HG03460 (cell line): ENCODE data around the gene WFS1.

Experiments
- ATAC-seq: cut with Tn5 transposase; IDR thresholded peaks from one replicate; pipeline ENCODE4 v1.9.1; 2021; ENCODE audit not compliant: unreplicated experiment

Gene WFS1

GRCh38 chr4:6336166-6336565 is 66.5 kb downstream of the WFS1 start:
- ATAC-seq = no peak

DNA sequence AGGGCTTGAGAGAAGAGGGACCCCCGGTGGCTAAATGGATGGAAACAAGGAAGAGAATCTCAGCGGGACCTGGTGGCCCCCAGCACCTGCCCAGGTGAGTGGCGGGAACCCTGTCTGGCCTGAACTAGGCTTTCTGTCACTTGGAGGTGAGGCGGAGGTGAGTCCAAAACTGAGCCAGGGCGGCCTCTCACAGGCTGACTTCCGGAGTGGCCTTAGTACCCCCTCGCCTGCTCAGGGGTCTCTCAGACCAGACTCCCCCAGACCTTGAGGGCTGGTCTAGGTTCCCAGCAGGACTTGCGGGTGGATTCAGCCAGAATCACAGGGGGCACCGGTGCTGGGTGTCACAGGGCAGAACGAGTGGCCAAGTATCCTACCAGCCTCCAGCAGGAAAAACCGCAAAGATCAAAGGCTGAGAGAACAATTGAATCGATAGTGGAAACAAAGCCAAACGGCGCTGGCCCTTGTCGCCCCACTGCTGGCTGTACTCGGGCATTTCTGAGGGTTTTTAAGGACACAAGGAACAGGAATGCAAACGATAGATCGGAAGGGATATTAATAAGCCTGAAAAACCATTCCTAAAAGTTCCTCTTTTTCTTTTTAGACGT is 67.8 kb downstream of the WFS1 start:
- ATAC-seq = no peak

DNA sequence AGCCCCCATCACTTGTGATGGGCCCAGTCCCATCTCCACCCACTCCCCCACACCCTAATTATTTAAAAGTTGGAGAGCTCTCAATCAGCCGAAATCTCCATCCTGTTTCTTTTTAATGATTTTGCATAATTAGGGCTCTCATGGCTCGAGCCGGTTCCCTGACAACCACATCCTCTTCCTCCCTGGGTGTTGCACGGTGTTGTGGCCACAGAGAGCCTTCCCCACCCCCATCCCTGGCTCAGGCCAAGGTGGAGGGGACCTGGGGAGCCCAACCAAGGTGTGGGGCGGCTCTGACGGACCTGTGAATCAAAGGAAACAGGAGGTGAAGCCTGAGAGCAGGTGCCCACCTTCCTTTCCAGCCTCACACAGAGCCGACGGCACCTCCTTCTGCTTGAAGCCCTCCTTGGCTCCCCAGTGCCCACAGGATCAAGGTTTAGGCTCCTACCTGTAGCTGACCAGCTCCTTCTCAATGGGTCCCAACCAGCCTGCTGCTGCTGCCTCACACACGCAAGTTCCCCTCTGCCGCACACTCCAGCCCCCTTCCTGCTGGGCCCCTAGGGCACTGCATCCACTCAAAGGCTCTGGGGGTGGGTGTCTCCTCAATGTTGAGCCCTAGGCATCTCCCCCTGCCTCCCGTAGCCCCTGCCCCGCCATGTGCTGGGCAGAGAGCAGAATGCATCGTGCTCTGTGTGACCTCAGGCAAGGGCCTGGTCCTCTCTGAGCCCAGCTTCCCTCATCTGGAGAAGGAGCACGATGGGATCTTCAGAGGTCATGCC is 68.7 kb downstream of the WFS1 start:
- no peak for ATAC-seq

- no peak for ATAC-seq
Measured at GRCh38 chr4:6338951-6339817, 69.5 kb downstream of the WFS1 start.

GRCh38 chr4:6339818-6340445 is 70.3 kb downstream of the WFS1 start:
- ATAC-seq = no peak

GRCh38 chr4:6340446-6341015 is 70.9 kb downstream of the WFS1 start:
- no peak for ATAC-seq

GRCh38 chr4:6341696-6342095 is 72.0 kb downstream of the WFS1 start:
- ATAC-seq = no peak

- ATAC-seq = no peak
Measured at GRCh38 chr4:6342530-6343293, 73.1 kb downstream of the WFS1 start.

GRCh38 chr4:6343939-6344408 is 74.3 kb downstream of the WFS1 start:
- no peak for ATAC-seq

DNA sequence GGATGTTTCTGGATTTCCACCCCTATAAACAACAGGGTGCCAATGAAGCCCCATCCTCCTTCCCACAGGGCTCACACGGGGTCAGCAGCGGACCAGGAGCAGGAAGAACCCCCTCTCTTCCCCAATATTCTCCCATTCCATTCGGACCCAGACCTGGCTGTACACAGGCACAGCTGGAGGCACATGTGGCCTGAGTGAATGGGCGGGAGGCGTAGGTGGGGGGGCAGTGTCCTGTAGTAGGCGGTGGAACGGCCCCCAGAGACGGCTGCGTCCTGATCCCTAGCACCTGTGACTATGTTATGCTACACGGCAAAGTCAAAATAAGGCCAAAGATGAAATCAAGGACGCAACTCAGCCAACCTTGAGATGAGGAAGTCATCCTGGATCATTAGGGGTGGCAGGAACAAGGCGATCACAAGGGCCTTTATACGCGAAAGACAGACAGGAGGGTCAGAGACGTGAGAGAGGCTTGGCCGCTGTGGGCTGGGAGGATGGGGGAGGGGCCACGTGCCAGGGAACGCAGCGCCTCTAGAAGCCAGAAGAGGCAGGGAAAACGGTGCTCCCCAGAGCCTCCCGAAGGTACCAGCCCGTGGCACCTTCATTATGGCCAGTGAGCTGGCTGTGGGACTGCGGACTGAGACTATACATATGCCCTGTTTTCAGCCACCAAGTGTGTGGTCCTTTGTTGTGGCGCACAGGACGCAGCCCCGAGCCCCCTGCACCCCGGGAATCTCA is 75.6 kb downstream of the WFS1 start:
- no peak for ATAC-seq

- no peak for ATAC-seq
Measured at GRCh38 chr4:6345866-6346265, 76.2 kb downstream of the WFS1 start.

DNA sequence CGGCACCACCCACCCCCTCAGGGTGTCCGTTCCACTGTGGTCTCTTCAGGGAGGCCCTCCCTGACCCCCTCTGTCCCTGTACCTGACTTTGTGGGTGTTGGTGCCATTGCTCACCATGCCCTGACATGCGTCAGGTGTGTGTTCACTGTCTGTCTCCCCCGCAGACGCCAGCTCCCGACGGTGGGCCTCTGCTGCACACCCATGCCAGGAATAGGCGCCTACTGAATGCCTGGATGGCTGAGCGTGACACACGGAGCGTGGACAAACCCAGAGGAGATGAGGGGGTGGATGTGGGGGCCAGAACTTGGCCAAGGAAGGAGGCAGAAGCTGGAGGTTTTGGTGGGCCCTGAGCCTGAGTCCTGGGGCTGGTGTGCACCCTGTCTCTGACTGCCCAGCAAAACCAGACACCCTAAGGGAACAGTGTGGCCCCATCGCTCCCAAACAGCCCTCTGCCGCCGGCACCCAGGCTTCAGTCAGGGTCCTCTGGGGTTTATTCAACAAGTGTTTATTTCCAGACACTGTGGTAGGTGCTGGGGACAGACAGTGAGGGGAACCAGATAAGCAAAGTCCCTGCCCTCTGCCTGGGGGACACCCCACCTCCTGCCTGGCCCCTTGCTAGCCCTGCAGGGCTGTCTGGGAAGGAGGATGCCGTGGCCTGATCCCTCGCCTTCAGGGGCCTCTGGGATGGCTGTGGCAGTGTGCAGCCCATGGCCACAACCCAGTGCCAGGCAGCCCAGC is 76.9 kb downstream of the WFS1 start:
- ATAC-seq = no peak

- no peak for ATAC-seq
Measured at GRCh38 chr4:6347511-6348045, 77.9 kb downstream of the WFS1 start.

DNA sequence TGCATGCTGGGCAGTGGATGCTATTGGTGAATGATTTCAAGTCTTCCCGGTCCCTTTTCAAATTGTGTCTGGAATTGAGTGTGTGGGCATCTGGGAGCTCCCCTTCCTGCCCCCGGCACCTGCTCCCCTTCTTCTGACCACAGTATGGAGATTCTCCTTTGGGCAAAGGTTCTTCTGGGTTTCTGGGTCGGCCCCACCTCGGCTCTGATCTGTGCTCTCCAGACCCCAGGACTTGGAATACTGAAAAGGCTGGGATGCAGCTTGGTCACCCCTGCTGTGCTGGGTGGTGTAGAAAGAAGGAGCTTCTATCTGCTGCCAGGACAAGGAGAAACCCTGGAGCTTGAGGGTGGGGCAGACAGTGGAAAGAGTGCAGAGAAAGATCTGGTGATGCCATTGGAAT is 78.8 kb downstream of the WFS1 start:
- no peak for ATAC-seq

GRCh38 chr4:6349896-6350603 is 80.4 kb downstream of the WFS1 start:
- ATAC-seq = no peak

DNA sequence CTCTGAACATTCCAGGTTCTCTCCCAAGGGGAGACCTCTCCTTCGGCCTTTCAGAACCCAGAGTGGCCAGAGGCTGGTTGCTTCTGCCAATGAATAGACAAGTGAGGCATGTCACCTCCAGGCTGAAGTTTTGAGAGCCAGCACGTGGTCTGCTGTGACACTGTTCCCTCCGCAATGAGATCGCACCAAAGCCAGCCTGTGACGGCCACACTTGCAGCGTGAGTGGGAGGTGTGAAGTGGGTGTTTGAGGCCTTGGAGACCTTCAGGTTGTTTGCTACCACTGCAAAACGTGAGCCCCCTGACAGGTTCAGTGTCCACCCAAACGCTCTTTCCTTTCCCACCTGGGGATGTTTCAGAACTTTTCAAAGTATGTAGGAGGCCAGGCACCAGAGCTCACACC is 81.0 kb downstream of the WFS1 start:
- no peak for ATAC-seq

GRCh38 chr4:6351246-6352000 is 81.8 kb downstream of the WFS1 start:
- ATAC-seq = no peak
